DMS153 treated with DMSO at 0.1 percent for 48 hours (cell line): ENCODE measurements around the gene RNF182.
"Not testable (repeated sequence)": the region's sequence is repeated elsewhere in the genome, so short reads cannot be mapped to it uniquely, and the experiment has no call there.

Experiments
- DNase-seq: peaks from one replicate; lab custom pipeline; 2025; ENCODE audit not compliant: unreplicated experiment; lab: John Stamatoyannopoulos, UW

RNF182 gene

GRCh38 chr6:13924949-13925881 lies at the start of gene RNF182:
RNF182 (plus strand) TSS chr6:13924952; CDS start chr6:13977120, 52,168 bp downstream.
- DNase-seq: no peak

GRCh38 chr6:13877051-13877450 lies 47.7 kb upstream of the RNF182 start:
- no peak for DNase-seq

GRCh38 chr6:13880061-13880663 lies 44.6 kb upstream of the RNF182 start:
- DNase-seq: not testable (repeated sequence)

GRCh38 chr6:13881621-13882165 lies 43.1 kb upstream of the RNF182 start:
- no peak for DNase-seq

- no peak for DNase-seq
Measured at GRCh38 chr6:13883966-13884365, 40.8 kb upstream of the RNF182 start.

- no peak for DNase-seq
Measured at GRCh38 chr6:13884397-13884796, 40.4 kb upstream of the RNF182 start.

GRCh38 chr6:13885601-13886000 lies 39.2 kb upstream of the RNF182 start:
- no peak for DNase-seq

- DNase-seq: no peak
Measured at GRCh38 chr6:13886949-13887348, 37.8 kb upstream of the RNF182 start.

- no peak for DNase-seq
Measured at GRCh38 chr6:13892017-13892645, 32.6 kb upstream of the RNF182 start.

GRCh38 chr6:13902922-13903321 lies 21.8 kb upstream of the RNF182 start:
- no peak for DNase-seq

- DNase-seq: no peak
Measured at GRCh38 chr6:13903364-13903763, 21.4 kb upstream of the RNF182 start.

- DNase-seq: no peak
Measured at GRCh38 chr6:13907001-13907350, 17.8 kb upstream of the RNF182 start.

GRCh38 chr6:13907614-13908215 lies 17.0 kb upstream of the RNF182 start:
- DNase-seq: no peak

- DNase-seq: no peak
Measured at GRCh38 chr6:13908955-13909381, 15.8 kb upstream of the RNF182 start.

GRCh38 chr6:13910443-13910842 lies 14.3 kb upstream of the RNF182 start:
- no peak for DNase-seq

- no peak for DNase-seq
Measured at GRCh38 chr6:13911337-13911736, 13.4 kb upstream of the RNF182 start.

- DNase-seq: no peak
Measured at GRCh38 chr6:13913226-13914001, 11.3 kb upstream of the RNF182 start.

- DNase-seq: no peak
Measured at GRCh38 chr6:13914351-13914750, 10.4 kb upstream of the RNF182 start.

- DNase-seq: no peak
Measured at GRCh38 chr6:13915561-13916229, 9.1 kb upstream of the RNF182 start.
